Caco-2 (cell line): ENCODE data around the gene CCDC71. TPM values are rescaled to one million over a fixed set of nuclear protein-coding genes. Genes with fewer than 3 reads are reported as not detected.
A peak's percentile ranks its signal among the peaks of the same experiment; 100 is the strongest.

Experiments
- BruUV-seq: library from RNA; stranded (reverse); fragments of 400-500 nt; replicated peaks from 2 replicates; lab custom pipeline; 2021; lab: Mats Ljungman, UMichigan
- CTCF ChIA-PET: fragments of 300-600 bp; sonication (Branson Sonifier 250); formaldehyde crosslinking; loops from one replicate; lab custom pipeline; 2022; ENCODE audit warnings: antibody characterized with exemption; lab: Charles Lee
- POLR2A ChIA-PET: fragments of 300-600 bp; sonication (Branson Sonifier 250); formaldehyde crosslinking; loops from one replicate; lab custom pipeline; 2022; ENCODE audit warnings: antibody characterized with exemption; lab: Charles Lee
- DNase-seq, 2 experiments: peaks; one replicate each; pipeline versions ENCODE4 v3.0.0 to v3.0.0-alpha.2; 2020 to 2022
- H3K27me3 ChIP-seq: replicated peaks from 2 replicates; pipeline ENCODE4 v1.6.0; 2011; ENCODE audit warnings: low read length; ENCODE audit not compliant: control insufficient read depth, insufficient read depth
- H3K36me3 ChIP-seq: 2 replicates; pipeline ENCODE4 v1.5.1; 2011; ENCODE audit warnings: low read length; ENCODE audit not compliant: control insufficient read depth, insufficient read depth
- H3K4me1 ChIP-seq: fragments of 250-450 bp; sonication (Bioruptor Pico); 2 replicates; pipeline ENCODE4 v1.5.1; 2020; ENCODE audit warnings: mild to moderate bottlenecking
- H3K4me3 ChIP-seq: 2 replicates; pipeline ENCODE4 v1.5.1; 2011; ENCODE audit warnings: low read depth, mild to moderate bottlenecking, control low read depth, low read length
- H3K9me3 ChIP-seq: fragments of 250-450 bp; sonication (Bioruptor Pico); 2 replicates; pipeline ENCODE4 v1.5.1; 2020; ENCODE audit warnings: mild to moderate bottlenecking, moderate library complexity
- H3K27ac Mint-ChIP-seq: one replicate; pipeline ENCODE4 v1.8.0; 2022; ENCODE audit warnings: mixed read lengths; ENCODE audit not compliant: unreplicated experiment
- H3K27me3 Mint-ChIP-seq: one replicate; pipeline ENCODE4 v1.8.0; 2022; ENCODE audit warnings: mixed read lengths; ENCODE audit not compliant: insufficient read depth, unreplicated experiment
- H3K36me3 Mint-ChIP-seq: one replicate; pipeline ENCODE4 v1.8.0; 2022; ENCODE audit warnings: mild to moderate bottlenecking, mixed read lengths; ENCODE audit not compliant: insufficient read depth, unreplicated experiment
- H3K4me1 Mint-ChIP-seq: one replicate; pipeline ENCODE4 v1.8.0; 2022; ENCODE audit warnings: low read depth, mixed read lengths; ENCODE audit not compliant: unreplicated experiment
- H3K4me3 Mint-ChIP-seq: one replicate; pipeline ENCODE4 v1.8.0; 2022; ENCODE audit warnings: mild to moderate bottlenecking, moderate library complexity, mixed read lengths; ENCODE audit not compliant: unreplicated experiment
- H3K9me3 Mint-ChIP-seq: one replicate; pipeline ENCODE4 v1.8.0; 2022; ENCODE audit warnings: mixed read lengths; ENCODE audit not compliant: unreplicated experiment
- intact Hi-C: fragments of 100-400 bp; cut with micrococcal nuclease; formaldehyde crosslinking; loops from one replicate; pipeline ENCODE4 v1.10.0; 2022; ENCODE audit not compliant: unreplicated experiment
- total RNA-seq: library from RNA; stranded (reverse); gene quantifications from 2 replicates; pipeline ENCODE4 v1.2.3, GENCODE V29; 2022
- TF ChIP-seq, protein P1 (sequence below), 2 experiments: fragments of 200-600 bp in 1 of 2; IDR thresholded peaks; 1 replicate in 1 of 2; 2 replicates in 1 of 2; pipeline versions ENCODE4 v1.5.1 to v1.8.0; 2011 to 2022; ENCODE audit warnings: antibody characterized with exemption in 1 of 2, control low read depth in 1 of 2, inconsistent platforms in 1 of 2, low read depth in 1 of 2, low read length in 1 of 2, mild to moderate bottlenecking in 1 of 2, moderate library complexity in 1 of 2; ENCODE audit not compliant: insufficient read depth in 1 of 2, severe bottlenecking in 1 of 2, unreplicated experiment in 1 of 2

The CCDC71 gene
- total RNA-seq, 1 experiment from 2014 or later, result 15.9 TPM

DNA sequence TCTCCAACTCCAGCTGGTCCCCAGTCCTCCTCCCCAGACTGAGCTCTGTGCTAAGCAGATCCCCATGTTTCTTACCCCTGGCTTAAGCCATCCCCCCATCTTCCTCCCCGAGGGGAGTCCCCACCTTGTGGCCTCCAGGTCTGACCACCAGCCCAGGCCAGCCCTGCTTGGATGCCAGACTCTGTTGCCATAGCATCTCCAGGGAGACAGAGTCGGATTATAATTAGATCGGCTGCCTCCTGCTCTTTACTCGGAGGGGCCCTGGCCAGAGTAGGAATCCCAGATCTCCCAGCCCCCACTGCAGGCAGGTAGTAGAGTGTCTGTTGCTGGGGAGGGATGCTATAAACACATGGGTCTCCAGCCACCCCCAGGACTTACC, 7.7 kb upstream of the CCDC71 start:
- peaks cover 7% of the 10 kb centered on the region for H3K4me1 Mint-ChIP-seq
- intact Hi-C loops, result loop anchor here (10.0 kb wide), 1 partner anchor 81 kb away; no protein-coding TSS in a partner anchor
- no peak overlapping the region for H3K4me3 ChIP-seq

DNA sequence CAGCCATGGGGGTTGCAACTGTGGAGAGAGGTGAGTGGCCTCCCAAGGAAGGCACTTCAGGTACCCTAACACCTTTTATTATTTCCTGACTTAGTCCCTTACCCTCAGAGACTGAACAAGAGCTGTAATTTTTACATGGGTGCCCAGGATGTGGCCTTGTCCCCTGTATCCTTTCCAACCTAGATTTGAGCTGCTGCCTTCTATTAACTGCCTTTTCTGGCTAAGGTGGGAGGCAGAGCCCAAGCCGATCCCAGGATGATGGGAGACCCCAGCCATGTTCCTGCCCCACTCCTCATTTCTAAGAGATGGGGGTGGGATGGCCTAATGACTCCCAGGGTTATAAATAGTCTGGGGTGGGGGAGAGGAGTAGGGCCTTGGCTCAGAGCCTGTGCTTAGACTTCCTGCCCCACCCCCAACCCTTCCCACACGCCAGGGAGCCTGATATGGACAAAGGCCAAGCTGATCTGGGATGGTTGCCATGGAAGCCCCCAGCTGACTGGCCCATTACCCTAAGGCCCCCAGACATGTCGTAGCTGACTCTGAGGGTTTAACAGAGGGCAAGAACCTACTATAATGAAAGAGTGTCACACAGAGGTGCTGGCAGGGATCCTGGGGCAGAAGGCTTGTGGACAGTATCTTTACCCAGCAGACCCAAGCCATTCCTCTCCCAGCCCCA, 7.1 kb upstream of the CCDC71 start:
- Histone ChIP-seq H3K36me3 (no peaks in the 10 kb centered on the region), H3K27me3 (no peaks in the 10 kb centered on the region), H3K4me3 (no peak overlapping the region), H3K9me3 (no peaks in the 10 kb centered on the region), H3K4me1 (peaks cover 6% of the 10 kb centered on the region; the same call in 1 of the 2 replicates)
- no peak for DNase-seq
- Mint-ChIP-seq H3K4me1 (peaks cover 7% of the 10 kb centered on the region), H3K4me3 (no peak overlapping the region), H3K9me3 (no peaks in the 10 kb centered on the region), H3K36me3 (no peaks in the 10 kb centered on the region), H3K27ac (no peak overlapping the region), H3K27me3 (no peaks in the 10 kb centered on the region)
- BruUV-seq, result no TSS peak
- intact Hi-C loops, result loop anchor here (10.0 kb wide), 1 partner anchor 82 kb away; no protein-coding TSS in a partner anchor
- TF ChIP-seq, protein P1, sequence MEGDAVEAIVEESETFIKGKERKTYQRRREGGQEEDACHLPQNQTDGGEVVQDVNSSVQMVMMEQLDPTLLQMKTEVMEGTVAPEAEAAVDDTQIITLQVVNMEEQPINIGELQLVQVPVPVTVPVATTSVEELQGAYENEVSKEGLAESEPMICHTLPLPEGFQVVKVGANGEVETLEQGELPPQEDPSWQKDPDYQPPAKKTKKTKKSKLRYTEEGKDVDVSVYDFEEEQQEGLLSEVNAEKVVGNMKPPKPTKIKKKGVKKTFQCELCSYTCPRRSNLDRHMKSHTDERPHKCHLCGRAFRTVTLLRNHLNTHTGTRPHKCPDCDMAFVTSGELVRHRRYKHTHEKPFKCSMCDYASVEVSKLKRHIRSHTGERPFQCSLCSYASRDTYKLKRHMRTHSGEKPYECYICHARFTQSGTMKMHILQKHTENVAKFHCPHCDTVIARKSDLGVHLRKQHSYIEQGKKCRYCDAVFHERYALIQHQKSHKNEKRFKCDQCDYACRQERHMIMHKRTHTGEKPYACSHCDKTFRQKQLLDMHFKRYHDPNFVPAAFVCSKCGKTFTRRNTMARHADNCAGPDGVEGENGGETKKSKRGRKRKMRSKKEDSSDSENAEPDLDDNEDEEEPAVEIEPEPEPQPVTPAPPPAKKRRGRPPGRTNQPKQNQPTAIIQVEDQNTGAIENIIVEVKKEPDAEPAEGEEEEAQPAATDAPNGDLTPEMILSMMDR (IDR thresholded peaks at IDR 0.05; ENCODE audit: insufficient read depth in 1 of 2, low read depth in 1 of 2, low read length in 1 of 2, severe bottlenecking in 1 of 2, unreplicated experiment in 1 of 2), result no peak
- ChIA-PET CTCF (no interaction called here), POLR2A (no interaction called here)

More for the DNA sequence above, 7.7 kb upstream of the CCDC71 start:
- TF ChIP-seq, protein P1 (IDR thresholded peaks at IDR 0.05; ENCODE audit: insufficient read depth in 1 of 2, low read depth in 1 of 2, low read length in 1 of 2, severe bottlenecking in 1 of 2, unreplicated experiment in 1 of 2), result no peak
- Mint-ChIP-seq H3K27ac (no peak overlapping the region), H3K36me3 (no peaks in the 10 kb centered on the region), H3K27me3 (no peaks in the 10 kb centered on the region), H3K4me3 (no peak overlapping the region), H3K9me3 (no peaks in the 10 kb centered on the region)
- ChIA-PET CTCF (no interaction called here), POLR2A (no interaction called here)
- BruUV-seq, result no TSS peak
- H3K9me3 ChIP-seq, result no peaks in the 10 kb centered on the region
- no peaks in the 10 kb centered on the region for H3K27me3 ChIP-seq
- peaks cover 6% of the 10 kb centered on the region; the same call in 1 of the 2 replicates for H3K4me1 ChIP-seq
- no peak for DNase-seq
- no peaks in the 10 kb centered on the region for H3K36me3 ChIP-seq

DNA sequence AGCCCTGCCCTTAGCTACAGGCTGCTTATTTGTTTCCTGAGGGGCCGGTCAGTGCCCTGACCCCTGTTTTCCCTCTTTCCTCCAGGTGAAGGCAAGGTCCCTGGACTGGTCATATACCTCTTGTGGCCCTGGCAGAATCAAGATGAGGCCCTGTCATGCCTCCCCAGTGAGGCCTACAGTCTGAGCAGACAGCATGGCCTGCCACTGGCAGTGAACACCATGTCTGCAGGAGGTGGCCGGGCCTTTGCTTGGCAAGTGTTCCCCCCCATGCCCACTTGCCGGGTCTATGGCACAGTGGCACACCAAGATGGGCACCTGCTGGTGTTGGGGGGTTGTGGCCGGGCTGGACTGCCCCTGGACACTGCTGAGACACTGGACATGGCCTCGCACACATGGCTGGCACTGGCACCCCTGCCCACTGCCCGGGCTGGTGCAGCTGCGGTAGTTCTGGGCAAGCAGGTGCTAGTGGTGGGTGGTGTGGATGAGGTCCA, 6.5 kb upstream of the CCDC71 start:
- H3K4me3 Mint-ChIP-seq, result peak overlapping the region; percentile 88

More for the DNA sequence above, 6.5 kb upstream of the CCDC71 start:
- Histone ChIP-seq H3K27me3 (no peaks in the 10 kb centered on the region), H3K4me3 (no peak overlapping the region), H3K4me1 (peaks cover 6% of the 10 kb centered on the region; the same call in 1 of the 2 replicates), H3K9me3 (no peaks in the 10 kb centered on the region), H3K36me3 (no peaks in the 10 kb centered on the region)
- no peaks in the 10 kb centered on the region for H3K36me3 Mint-ChIP-seq
- no TSS peak for BruUV-seq
- no peaks in the 10 kb centered on the region for H3K9me3 Mint-ChIP-seq
- CTCF ChIA-PET, result no interaction called here
- TF ChIP-seq, protein P1 (IDR thresholded peaks at IDR 0.05; ENCODE audit: insufficient read depth in 1 of 2, low read depth in 1 of 2, low read length in 1 of 2, severe bottlenecking in 1 of 2, unreplicated experiment in 1 of 2), result no peak
- no peaks in the 10 kb centered on the region for H3K27me3 Mint-ChIP-seq
- POLR2A ChIA-PET, result no interaction called here
- peaks cover 7% of the 10 kb centered on the region for H3K4me1 Mint-ChIP-seq
- no peak for DNase-seq
- no peak overlapping the region for H3K27ac Mint-ChIP-seq
- intact Hi-C loops, result loop anchor here (10.0 kb wide), 1 partner anchor 82 kb away; no protein-coding TSS in a partner anchor
